Stimulated activated CD8-positive, alpha-beta memory T cell treated with anti-CD3 and anti-CD28 coated beads, Interleukin-15, amount 100 ng/mL, for 48 hours (primary cell): Measurements from ENCODE around the gene OVAAL.
"Not testable (repeated sequence)": the region's sequence is repeated elsewhere in the genome, so short reads cannot be mapped to it uniquely, and the experiment has no call there.

Experiments
- DNase-seq, 2 donors: peaks; one replicate each; pipeline ENCODE4 v3.0.0-alpha.2; 2020; ENCODE audit warnings: low read depth in 2 of 2

Gene OVAAL

DNA sequence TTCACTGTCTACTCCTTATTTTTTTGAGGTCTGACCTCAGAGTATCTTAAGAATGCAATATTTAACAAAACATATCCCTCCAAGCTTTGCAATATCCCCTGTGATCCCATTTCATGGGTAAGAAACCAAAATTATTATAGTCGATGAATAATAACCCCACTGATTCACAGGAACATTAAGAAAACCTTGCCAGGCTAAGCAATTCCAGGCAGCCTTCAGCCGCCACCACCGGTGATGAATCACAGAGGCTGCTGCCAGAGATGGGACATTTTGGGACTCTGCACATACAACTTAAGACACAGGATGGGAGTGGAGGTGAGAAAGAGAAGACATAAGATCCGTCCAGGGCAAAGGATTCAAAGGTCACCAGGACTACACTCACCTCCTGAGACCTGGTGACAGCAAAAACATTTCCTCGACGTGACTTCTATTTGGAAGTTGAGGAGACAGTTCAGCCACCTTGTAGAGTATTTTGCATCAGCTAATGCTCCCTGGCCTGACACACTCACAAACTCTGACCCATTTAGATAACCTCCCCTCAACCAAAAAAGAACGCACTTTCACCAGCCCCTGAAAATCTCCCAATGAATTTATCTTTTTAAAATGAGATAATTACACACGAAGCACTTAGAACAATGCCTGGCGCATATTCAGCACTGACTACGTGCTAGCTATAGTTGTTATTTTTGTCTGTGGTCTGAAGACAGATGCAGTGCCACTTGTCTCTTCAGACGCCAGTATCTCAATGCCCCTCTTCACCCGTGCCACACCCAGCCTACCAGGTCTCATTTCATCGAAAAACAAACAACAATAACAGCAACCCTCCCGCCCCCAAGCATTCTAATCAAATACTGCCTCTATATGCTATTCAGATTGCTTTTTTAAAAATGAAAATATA is 17.8 kb upstream of the OVAAL start:
- DNase-seq = no peak

DNA sequence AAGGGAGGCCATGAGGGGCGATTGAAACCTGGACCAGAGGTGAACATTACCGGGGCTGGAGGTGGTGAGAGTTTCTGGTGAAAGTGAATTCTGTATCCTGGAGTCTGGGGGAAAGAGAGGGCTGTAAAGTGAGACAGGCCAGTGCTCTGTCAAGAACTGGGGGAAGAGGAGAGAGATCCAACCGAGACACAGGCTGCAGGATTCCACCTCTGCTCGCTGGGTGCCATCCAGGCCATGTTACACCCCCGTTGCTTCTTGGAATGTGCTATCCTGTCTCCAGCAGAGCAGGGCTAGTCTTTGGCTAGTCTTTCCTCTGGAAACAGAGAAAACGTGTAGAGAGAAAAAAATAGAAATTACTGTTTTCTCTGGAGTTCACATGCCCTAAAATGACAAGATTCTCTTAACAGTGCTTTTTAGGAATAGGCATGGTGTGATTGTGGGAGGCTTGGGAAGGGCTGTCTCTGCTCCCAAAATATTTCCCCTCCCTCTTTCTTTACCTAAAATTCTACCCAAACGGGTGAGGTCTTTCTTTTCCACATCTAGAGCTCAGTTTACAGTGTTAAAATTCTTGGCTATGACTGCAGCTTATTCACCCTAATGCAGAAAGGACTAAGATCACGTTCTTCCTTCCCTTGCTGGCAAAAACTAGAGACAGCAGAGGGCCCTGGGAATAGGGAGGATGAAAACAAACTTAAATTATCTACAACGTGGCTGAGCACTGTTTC is 16.5 kb upstream of the OVAAL start:
- DNase-seq = no peak

DNA sequence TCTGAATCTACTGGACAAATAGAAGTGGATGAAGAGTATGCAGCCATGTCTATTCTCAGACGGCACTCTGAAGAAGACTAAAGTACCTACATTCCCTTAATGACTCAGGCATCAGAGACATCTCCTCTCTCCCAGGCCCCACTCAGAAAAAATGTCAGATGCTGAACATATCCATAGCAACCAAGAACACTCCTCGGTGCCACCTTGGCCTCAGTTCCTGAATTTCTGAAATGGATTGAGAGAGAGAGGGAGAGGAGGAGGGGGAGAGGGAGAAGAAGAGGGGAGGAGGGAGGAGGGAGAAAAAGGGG is 16.0 kb upstream of the OVAAL start:
- no peak for DNase-seq

DNA sequence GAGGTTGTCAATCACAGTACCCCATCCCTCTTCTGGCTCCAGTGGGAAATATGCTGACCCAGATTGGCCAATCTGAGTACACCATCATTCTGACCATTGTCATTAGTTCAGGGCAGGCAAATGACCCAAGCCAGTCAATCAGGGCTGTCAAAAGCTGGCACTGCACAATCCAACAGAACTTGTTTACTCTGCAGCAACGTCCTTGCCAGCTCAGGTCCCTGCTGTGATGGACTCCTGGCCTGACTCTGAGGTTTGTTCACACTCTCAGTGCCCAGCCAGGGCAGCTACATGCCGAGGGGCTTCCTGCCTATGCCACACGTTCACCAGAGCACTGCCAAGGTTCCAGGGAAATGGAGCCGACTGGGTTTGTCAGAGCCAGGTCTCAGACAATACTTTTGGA is 14.7 kb upstream of the OVAAL start:
- no peak for DNase-seq

DNA sequence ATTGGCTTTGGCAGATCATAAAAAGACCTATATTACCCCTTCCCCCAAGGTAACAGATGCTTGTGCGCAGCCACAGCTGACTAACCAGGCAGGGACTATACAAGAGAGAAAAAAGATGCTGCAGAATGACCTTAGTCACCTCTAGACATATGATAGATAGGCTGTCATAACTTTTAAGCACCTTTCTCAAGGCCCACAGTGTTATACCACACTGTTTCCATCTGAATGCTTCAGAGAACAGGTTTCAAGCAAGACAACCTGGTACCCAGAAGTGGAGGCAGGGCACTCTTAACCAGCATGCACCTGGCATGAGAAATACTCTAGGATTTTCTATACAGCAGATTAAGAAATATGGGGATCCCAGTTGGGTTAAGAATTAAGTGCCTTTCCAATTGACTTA is 12.8 kb upstream of the OVAAL start:
- no peak for DNase-seq

DNA sequence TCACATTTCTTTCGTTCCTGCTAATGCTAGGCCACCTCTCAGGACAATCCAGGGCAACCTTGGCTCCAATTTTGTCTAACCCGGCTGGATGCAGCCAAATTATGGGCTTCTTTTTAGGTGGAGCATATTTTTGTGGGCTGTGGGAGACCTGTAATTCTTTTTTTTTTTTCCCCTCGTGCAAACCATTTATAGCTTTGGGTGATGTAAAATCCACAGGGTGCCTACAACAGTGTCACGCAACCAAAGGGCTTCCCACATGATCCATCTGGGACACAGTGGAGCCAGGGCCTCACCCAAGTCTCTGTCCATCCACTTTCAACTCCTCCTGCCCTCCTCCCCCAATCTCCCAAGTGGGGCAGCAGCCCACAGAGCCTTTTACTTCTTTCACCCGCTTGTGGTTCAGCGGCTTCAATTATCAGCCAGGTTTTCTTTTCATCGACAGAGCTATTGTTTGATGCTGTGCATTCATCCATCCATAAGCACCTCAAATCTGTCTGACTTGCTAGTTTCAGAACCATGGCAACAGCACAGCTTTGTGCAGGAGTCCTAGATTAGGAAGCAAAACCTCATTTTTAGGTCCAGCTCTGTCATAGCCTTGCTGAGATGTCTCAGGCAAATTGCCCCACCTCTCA is 10.0 kb upstream of the OVAAL start:
- DNase-seq = no peak

DNA sequence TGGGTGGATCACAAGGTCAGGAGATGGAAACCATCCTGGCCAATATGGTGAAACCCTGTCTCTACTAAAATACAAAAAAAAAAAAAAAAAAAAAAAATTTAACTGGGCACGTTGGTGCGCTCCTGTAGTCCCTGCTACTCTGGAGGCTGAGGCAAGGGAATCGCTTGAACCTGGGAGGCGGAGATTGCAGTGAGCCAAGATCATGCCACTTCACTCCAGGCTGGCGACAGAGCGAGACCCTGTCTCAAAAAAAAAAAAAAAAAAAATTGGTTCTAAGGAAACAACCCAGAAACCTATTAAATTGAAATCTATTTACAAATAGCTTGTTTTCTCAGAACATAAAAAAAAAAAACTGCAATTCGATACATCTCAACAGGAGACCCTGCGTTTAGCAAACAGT is 9.0 kb upstream of the OVAAL start:
- DNase-seq = not testable (repeated sequence)

DNA sequence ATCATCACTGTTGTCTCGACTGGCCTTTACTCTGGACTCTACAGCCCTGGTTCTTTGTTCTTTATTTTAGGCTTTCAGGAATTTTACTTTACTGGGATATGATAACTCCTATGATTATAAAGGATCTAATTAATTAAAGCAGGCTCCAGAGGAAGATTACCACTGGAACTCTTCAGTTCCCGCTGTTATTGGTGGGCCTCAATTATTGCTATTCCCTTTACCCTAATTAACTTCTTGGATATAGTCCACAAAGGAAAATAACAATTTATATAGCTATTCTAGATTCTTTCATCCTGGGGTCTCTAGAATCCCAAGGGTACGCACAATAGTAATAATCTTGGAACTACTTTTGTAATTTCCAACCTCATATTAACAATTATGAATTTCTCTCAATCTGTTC is 8.5 kb upstream of the OVAAL start:
- DNase-seq = no peak

DNA sequence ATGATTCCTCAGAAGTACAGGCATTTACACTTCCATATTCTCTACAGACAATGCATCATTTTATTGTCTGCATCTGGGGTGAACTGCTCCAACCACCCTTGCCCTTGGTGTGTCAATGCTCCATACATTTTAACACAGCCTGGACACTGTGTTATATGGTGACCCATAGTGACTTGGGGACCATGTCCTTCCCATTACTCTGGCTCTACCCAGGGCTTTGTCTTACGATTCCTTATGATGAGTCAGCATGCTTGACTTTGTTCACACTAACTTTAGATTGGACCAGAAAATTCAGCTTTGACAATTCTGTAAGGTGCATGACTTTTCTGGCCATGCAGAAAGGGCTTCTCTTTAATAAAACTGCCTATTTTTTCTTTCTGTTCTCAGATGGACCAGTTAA is 6.8 kb upstream of the OVAAL start:
- no peak for DNase-seq

DNA sequence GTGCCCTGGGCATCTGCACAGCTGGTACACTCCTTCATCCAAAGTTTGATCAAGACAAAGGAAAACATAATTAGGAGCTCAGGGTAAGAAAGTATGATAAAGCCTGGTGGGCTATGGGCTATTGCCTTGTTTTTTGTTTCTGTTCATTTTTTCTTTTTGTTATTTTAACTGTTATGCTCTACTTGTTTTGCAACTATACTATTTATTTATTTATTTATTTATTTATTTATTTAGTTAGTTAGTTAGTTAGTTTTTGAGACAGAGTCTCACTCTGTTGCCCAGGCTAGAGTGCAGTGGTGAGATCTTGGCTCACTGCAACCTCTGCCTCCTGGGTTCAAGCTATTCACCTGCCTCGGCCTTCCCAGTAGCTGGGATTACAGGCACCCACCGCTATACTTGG is 5.7 kb upstream of the OVAAL start:
- not testable (repeated sequence) for DNase-seq

DNA sequence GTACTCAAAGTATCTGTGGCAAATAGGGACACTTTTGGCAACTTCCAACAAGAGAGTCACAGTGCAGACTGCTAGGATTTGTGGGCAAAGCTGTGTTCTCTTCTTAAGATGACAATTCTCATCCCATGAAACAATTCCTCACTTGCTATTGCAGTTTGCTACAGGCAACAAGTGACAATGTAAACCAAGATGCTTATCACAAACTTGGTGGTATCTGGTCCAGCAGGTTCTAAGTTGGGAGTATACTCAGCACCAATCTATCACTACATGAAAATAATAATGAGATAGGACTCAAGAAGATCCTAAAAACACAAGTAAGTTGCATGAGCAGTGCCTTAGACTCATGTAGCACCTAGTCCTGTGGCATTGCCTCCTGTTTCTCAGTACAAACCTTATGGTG is 3.4 kb upstream of the OVAAL start:
- DNase-seq = no peak

DNA sequence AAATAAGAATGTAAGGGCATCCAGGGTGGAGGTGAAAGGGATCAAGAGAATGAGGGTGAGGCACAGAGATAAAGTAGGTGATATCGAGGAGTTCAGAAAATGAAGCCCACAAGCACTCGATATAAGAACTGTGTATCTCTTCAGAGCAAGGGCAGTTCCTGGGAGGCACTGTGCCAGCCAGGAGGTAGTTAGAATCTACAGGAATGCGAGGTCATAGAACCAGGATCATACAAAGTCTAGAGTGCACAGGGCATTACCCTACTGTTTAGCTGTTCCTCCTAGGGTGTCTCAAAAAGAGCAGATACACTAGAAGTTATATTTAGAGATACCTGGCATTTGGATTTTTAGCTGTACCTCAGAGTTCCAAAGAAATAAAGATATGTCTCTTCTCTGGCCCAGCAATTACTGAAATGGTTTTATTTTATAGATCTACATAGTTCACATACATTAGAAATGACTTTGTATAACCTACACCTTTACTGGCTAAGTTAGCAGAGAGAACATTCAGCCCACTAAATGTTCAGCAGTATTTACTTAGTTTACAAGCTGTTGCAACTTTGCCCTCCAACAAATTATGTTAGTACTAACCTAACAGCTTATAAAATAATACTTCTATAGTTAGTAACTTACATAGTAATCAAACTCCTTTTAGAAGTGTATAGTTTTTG is 1.6 kb downstream of the OVAAL start:
- DNase-seq = no peak

DNA sequence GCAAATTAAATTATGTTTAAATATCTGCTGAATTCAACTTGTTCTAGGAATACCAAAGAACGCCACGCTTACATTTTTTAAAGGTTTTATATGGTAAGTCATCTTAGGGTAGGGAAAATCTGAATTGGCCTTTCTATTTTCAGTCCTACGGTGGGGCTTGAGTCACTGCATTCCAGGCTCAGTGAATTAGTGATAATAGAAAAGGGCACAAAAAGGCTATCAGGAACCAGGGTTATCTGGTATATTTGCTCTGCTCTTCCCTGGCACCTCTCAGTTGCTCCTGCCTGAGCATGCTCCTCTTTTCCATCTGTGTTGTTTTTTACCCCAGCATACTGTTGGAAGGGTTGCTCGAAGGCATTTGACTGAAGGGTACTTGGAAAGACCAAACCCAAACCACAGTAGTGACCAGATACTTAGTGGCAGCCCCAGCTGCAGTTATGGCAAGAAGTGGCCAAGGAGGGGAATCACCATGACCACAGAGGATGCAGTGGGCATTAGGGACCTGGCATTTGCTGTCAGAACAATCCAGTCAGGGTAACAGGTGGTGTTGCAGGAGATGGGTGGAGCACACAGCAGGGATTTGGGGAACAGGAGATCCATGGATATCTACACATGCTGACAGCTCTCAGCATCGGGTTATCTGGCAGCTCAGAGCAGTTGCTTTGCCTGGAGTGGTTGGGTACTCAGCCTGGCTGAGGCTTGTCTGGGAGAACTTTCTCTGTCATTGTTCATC is 2.3 kb downstream of the OVAAL start:
- DNase-seq = no peak

DNA sequence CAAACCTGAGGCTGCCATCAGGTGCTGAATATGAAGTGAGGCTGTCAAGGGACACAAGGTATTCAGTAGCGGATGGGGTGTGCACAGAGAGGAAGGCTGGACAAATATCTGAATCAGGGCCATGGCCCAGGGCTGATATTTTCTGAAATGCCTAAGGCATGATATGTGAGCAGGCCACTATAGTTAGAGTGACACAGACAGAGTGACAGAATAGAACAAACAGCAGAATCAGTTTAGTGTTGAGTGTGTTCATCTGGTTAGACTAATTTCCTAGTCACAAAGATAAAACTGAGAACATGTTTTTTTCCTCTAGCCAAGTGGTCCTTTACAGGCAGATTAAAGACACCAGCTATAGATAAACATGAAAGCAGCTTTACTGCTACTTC is 3.9 kb downstream of the OVAAL start:
- no peak for DNase-seq

DNA sequence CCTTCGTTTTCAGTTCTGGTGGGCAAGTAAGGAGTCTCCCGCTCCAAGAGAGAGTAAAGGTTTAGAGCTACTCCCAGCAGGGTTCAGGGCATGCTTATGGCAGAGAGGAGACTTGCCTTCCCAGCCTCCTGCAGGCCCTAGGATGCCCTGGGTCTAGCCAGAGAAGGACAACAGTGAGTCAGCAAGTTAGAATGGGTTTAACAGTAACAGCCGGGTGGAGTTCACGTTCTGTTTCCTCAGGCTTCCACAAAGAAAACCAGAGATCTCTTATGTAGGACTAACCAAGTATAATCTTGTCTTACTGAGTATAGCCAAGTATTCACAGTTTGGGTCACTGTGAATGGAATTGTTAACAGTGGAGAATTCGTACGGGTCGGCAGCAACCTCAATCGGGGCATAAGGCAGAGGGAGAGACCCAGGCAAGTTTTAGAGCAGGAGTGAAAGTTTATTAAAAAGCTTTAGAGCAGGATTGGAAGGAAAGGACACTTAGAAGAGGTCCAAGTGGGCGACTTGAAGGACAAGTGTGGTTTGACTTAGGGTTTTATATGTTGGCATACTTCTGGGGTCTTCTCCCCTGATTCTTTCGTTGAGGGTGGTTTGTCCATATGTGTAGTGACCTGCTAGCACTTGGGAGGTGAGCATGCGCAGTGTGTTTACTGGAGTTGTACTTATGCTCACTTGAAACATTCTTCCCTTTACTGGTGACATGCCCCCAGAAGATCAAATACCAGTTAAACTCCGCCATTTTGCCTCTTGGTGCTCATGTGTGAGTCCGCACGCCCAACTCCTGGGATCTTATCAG is 4.5 kb downstream of the OVAAL start:
- DNase-seq = no peak

DNA sequence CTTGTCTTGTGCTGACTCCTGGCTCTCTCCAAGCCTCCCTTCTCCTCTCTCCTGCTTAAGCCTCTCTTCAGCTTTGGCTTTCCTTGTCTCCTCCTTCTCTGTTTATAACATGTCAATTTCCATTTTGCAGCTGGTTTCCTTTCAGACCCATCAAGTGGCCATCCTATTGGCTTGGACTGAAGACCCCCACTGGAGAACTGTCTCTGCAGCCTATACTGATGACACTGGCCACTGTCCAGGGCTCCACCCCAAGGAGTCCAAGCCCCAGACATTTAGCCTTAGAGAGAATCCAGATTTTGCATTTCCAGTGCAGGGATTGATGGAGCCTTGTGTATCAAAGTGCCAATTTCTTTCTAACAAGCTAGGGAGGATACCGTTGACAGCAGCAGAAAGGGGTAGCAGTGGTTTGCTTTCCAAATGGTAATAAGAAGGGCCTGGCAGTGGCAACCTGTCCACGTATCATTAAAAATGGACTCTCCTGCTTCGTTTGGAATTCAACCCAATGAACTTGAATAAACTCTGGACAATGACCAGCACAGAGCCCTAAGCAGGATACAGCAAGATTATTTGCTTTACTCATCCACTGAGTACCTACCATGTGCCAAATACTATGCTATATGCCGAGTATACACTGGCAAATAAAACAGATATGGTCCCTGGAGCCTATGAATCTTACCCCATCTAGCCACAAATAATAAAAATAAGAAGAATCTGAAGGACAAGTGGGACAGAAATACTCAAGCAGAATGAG is 6.5 kb downstream of the OVAAL start:
- no peak for DNase-seq

DNA sequence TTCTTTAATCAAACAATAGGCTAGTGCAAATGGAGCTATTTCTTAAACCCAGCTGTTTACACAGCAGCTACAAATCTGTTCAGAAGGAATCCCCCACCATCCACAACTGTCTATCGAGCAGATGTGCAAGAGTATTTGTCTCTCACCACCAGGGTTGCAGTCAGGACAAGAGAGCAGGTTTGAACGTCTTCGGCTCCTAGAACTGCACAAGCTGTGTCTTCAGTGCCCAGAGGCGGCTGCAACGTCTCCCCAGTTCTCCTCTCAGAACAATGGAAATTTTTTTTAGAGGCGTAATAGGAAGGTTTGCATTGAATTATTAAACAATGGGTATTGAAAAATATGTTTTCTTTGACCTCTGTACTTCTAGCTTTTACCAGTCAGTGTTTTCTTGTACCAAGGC is 7.3 kb downstream of the OVAAL start:
- DNase-seq = no peak

DNA sequence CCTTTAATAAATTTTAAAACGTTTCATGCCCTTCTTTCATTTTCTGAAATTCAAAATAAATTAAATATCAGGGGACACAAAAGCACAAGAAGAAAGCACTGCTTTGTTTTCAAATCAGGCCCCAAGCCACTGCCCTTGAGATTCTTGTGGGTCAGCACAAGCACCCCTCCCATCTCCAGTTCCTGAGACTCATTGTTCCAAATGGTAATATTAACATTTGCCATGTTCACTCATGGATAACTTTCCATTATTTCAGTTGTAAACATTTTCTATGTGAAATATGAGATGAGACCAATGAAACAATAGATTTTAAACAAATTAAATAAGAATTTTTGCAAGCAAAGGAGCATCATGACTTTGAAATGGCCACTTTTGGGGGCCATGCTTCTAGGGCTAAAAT is 7.7 kb downstream of the OVAAL start:
- DNase-seq = no peak

DNA sequence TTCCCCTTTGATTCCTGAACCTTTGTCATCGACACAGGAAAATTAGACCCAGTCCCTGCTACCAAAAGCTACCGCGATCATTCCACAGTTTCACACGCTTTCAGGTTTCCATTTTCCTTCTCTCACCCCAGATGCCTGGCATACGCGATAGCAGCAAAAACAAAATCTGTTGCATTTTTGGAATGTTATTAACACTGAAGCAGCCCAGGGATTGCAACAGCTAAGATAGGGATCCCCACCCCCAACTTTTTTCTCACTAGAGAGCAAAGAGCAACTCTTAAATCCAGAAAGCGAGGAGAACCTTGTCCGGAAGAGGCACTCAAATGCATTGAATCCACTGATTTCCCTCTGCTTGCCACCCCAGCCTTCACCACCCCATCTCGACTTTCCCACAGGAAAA is 8.9 kb downstream of the OVAAL start:
- no peak for DNase-seq

DNA sequence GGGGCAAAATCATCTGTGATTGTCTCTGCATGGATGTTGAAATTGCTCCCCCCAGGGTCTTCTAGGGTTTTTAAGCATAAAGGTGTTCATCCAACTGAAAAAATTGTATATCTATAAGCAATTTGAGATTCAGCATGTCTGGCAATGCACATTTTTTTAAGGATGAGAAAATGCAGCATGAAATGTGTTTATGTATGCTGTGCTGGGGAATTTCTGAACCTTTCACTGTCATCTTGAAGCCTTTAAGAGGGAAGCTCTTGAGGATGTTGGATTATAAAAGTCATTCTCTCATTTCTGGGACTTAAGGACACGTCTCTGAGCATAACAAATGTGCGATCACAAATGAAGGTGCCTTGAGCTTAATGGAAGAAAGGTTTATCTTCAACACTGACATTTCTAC is 9.4 kb downstream of the OVAAL start:
- DNase-seq = no peak
